Motor neuron (in vitro differentiated cells): ENCODE measurements around the gene SEMA4D. TPM values are rescaled to one million over a fixed set of nuclear protein-coding genes. Genes with fewer than 3 reads are reported as not detected.
A peak's percentile ranks its signal among the peaks of the same experiment; 100 is the strongest.

Source experiments
- ATAC-seq, 8 experiments: fragments of 200-7000 bp; cut with Tn5 transposase; replicated peaks in 6 of 8; 2 replicates each; pipeline ENCODE4 v1.8.0; 2021; ENCODE audit warnings: mild to moderate bottlenecking in 8 of 8, moderate library complexity in 8 of 8
- H3K27ac ChIP-seq, 2 donors: fragments of 250-450 bp; sonication (Bioruptor Pico); 2 replicates each; pipeline ENCODE4 v1.9.0; 2021; ENCODE audit warnings: antibody characterized with exemption in 2 of 2, mild to moderate bottlenecking in 2 of 2, moderate library complexity in 1 of 2
- H3K4me1 ChIP-seq, 2 donors: fragments of 250-450 bp; sonication (Bioruptor Pico); replicated peaks in 1 of 2; 2 replicates each; pipeline ENCODE4 v1.6.1; 2021; ENCODE audit warnings: antibody characterized with exemption in 2 of 2, mild to moderate bottlenecking in 2 of 2, moderate library complexity in 1 of 2
- H3K4me3 ChIP-seq, 5 donors: fragments of 250-450 bp; sonication (Bioruptor Pico); 2 replicates each; pipeline ENCODE4 v1.9.0; 2021; ENCODE audit warnings: antibody characterized with exemption in 5 of 5, mild to moderate bottlenecking in 5 of 5, moderate library complexity in 4 of 5
- WGBS, 10 experiments: fragments of 450-650 bp; shearing (Covaris generic); methylation state at CpG; one replicate each; pipeline ENCODE4 v1.0.0; 2022; 5-methylcytosine and 5-hydroxymethylcytosine counted together
- in situ Hi-C, 9 experiments: fragments of 400-800 bp; cut with MboI; loops; one replicate each; pipeline ENCODE4 v1.15.0; 2021; ENCODE audit warnings: low sequenced_read_pairs in 9 of 9, low pct_unique_long_range_greater_than_20kb in 2 of 9; ENCODE audit not compliant: unreplicated experiment in 9 of 9
- total RNA-seq, 8 experiments: library from RNA; unstranded; fragments of 300-600 nt; gene quantifications; 2 replicates each; pipeline versions ENCODE4 v1.2.3 to v1.2.4, GENCODE V29; 2022

SEMA4D gene
- total RNA-seq, 8 experiments from 2014 or later, result 1.2 to 30.1 (median 13.8) TPM

GRCh38 chr9:89395931-89396710 is 101.8 kb downstream of the SEMA4D start:
- 50 to 100% (median 87%) methylated on average over 2 to 6 of the region's 11 CpGs; no CpG with 5 or more reads in 2 of the 10 experiments for WGBS, 10 experiments
- in situ Hi-C loops, result no loop called here

GRCh38 chr9:89394412-89394811 is 103.5 kb downstream of the SEMA4D start:
- no peak for ATAC-seq
- peaks cover 0 to 2% of the 10 kb centered on the region in 2 donors for H3K4me1 ChIP-seq
- in situ Hi-C loops, result no loop called here
- no peak overlapping the region for H3K4me3 ChIP-seq
- H3K27ac ChIP-seq, result no peak overlapping the region
- 69 to 100% (median 95%) methylated on average over 1 to 9 of the region's 12 CpGs; no CpG with 5 or more reads in 3 of the 10 experiments for WGBS, 10 experiments

More at GRCh38 chr9:89395931-89396710, 101.8 kb downstream of the SEMA4D start:
- H3K4me1 ChIP-seq, result peaks cover 0 to 2% of the 10 kb centered on the region in 2 donors
- ATAC-seq, result peak in 1 of 8 experiments; percentile 47
- H3K27ac ChIP-seq, result no peak overlapping the region
- H3K4me3 ChIP-seq, result no peak overlapping the region

- 0 to 100% (median 80%) methylated on average over 1 to 3 of the region's 6 CpGs; no CpG with 5 or more reads in 5 of the 10 experiments for WGBS, 10 experiments
- in situ Hi-C loops, result no loop called here
- Histone ChIP-seq H3K4me3 (no peak overlapping the region), H3K27ac (no peak overlapping the region), H3K4me1 (peaks cover 0 to 2% of the 10 kb centered on the region in 2 donors)
- ATAC-seq, result no peak
These were observed 106.3 kb downstream of the SEMA4D start for GRCh38 chr9:89391585-89391984.

- WGBS, 10 experiments, result 25 to 100% (median 90%) methylated on average over 1 to 4 of the region's 5 CpGs; no CpG with 5 or more reads in 1 of the 10 experiments
- H3K4me3 ChIP-seq, result no peak overlapping the region
- in situ Hi-C loops, result no loop called here
- no peak overlapping the region for H3K27ac ChIP-seq
- H3K4me1 ChIP-seq, result peaks cover 0 to 2% of the 10 kb centered on the region in 2 donors
- no peak for ATAC-seq
These were observed 107.3 kb downstream of the SEMA4D start for GRCh38 chr9:89390578-89391116.

GRCh38 chr9:89390068-89390555 is 107.8 kb downstream of the SEMA4D start:
- H3K27ac ChIP-seq, result no peak overlapping the region
- H3K4me3 ChIP-seq, result no peak overlapping the region
- in situ Hi-C loops, result no loop called here
- H3K4me1 ChIP-seq, result peaks cover 0 to 2% of the 10 kb centered on the region in 2 donors
- WGBS, 10 experiments, result 63 to 97% (median 75%) methylated on average over 2 to 4 of the region's 10 CpGs; no CpG with 5 or more reads in 6 of the 10 experiments
- ATAC-seq, result no peak

GRCh38 chr9:89388868-89389177 is 109.1 kb downstream of the SEMA4D start:
- H3K4me3 ChIP-seq, result no peak overlapping the region
- in situ Hi-C loops, result no loop called here
- 31 to 88% methylated on average over 3 of the region's 12 CpGs; no CpG with 5 or more reads in 8 of the 10 experiments for WGBS, 10 experiments
- H3K27ac ChIP-seq, result no peak overlapping the region
- H3K4me1 ChIP-seq, result peaks cover 0 to 2% of the 10 kb centered on the region in 2 donors
- no peak for ATAC-seq

- peak in 7 of 8 experiments; percentile 18 to 96 (median 58) for ATAC-seq
- Histone ChIP-seq H3K4me1 (peaks cover 0 to under 1% of the 10 kb centered on the region in 2 donors), H3K27ac (peak overlapping the region in 1 of 2 donors; percentile 10), H3K4me3 (no peak overlapping the region)
- 7 to 100% (median 71%) methylated on average over 1 to 5 of the region's 19 CpGs; no CpG with 5 or more reads in 4 of the 10 experiments for WGBS, 10 experiments
- in situ Hi-C loops, result no loop called here
These were observed 109.6 kb downstream of the SEMA4D start for GRCh38 chr9:89388084-89388867.

GRCh38 chr9:89387197-89387849 is 110.6 kb downstream of the SEMA4D start:
- H3K4me3 ChIP-seq, result no peak overlapping the region
- in situ Hi-C loops, result no loop called here
- ATAC-seq, result peak in 1 of 8 experiments; percentile 14
- 58 to 100% (median 93%) methylated on average over 1 to 12 of the region's 20 CpGs; no CpG with 5 or more reads in 1 of the 10 experiments for WGBS, 10 experiments
- H3K4me1 ChIP-seq, result no peaks in the 10 kb centered on the region
- H3K27ac ChIP-seq, result no peak overlapping the region

GRCh38 chr9:89386797-89387196 is 111.1 kb downstream of the SEMA4D start:
- H3K27ac ChIP-seq, result no peak overlapping the region
- no peaks in the 10 kb centered on the region for H3K4me1 ChIP-seq
- in situ Hi-C loops, result no loop called here
- H3K4me3 ChIP-seq, result no peak overlapping the region
- WGBS, 10 experiments, result 0 to 96% (median 80%) methylated on average over 1 to 4 of the region's 11 CpGs; no CpG with 5 or more reads in 3 of the 10 experiments
- no peak for ATAC-seq

GRCh38 chr9:89386206-89386605 is 111.7 kb downstream of the SEMA4D start:
- in situ Hi-C loops, result no loop called here
- ATAC-seq, result no peak
- no peaks in the 10 kb centered on the region for H3K4me1 ChIP-seq
- no peak overlapping the region for H3K27ac ChIP-seq
- H3K4me3 ChIP-seq, result no peak overlapping the region
- 70 to 100% (median 92%) methylated on average over 1 to 9 of the region's 11 CpGs; no CpG with 5 or more reads in 4 of the 10 experiments for WGBS, 10 experiments

GRCh38 chr9:89384783-89385182 is 113.1 kb downstream of the SEMA4D start:
- WGBS, 10 experiments, result 89 to 100% (median 96%) methylated on average over 2 to 6 of the region's 15 CpGs; no CpG with 5 or more reads in 4 of the 10 experiments
- Histone ChIP-seq H3K4me3 (no peak overlapping the region), H3K4me1 (no peaks in the 10 kb centered on the region), H3K27ac (no peak overlapping the region)
- ATAC-seq, result no peak
- in situ Hi-C loops, result no loop called here

- Histone ChIP-seq H3K27ac (no peak overlapping the region), H3K4me3 (no peak overlapping the region), H3K4me1 (no peaks in the 10 kb centered on the region)
- no peak for ATAC-seq
- in situ Hi-C loops, result no loop called here
- WGBS, 10 experiments, result 65 to 100% (median 90%) methylated on average over 1 to 13 of the region's 19 CpGs; no CpG with 5 or more reads in 3 of the 10 experiments
These were observed 114.1 kb downstream of the SEMA4D start for GRCh38 chr9:89383721-89384300.
